Measurements from ENCODE around the gene FAM216A.

FAM216A gene

GRCh38 chr12:110538869-110539622, 70.4 kb downstream of the FAM216A start:
- DNase-seq (ENCODE audit: low read depth, low spot score), result no peak

All from astrocyte of the hippocampus (primary cell).